ENCODE measurements around the gene KIDINS220.

The KIDINS220 gene

DNA sequence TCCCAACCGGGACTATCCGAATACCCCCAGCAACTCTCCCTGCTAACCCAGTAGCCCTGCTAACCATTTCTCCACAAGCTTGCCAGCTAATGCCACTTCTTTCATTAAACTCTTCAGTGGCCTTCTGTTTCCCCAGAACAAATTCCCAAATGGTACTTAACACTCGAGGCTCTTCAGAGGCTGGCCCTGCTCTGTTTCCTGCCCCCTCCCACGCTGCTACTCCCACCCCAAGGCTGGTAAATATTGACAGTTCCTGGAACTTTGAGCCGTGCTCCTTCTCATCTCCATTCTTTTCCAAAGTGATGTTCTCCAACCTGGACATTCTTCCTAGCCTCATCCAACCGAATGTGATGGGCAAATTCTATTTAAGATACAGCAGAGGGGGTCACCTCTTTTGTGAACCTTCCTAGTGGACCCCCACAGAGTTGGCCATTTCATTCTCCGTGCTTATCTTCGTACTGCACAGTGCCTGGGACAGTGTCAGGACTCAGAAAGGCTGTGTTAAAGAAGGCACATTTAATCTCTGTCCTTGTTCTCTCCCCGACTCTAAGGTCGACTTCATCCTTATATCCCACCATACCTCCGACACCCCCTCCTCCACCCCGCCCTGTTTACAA is 3.2 kb upstream of the KIDINS220 start:
- TF ChIP-seq GATA2 (IDR thresholded peaks at IDR 0.05; ENCODE audit: low read depth, low read length) (no peak), GATA3 (IDR thresholded peaks at IDR 0.05; ENCODE audit: low read depth, low read length) (no peak)

DNA sequence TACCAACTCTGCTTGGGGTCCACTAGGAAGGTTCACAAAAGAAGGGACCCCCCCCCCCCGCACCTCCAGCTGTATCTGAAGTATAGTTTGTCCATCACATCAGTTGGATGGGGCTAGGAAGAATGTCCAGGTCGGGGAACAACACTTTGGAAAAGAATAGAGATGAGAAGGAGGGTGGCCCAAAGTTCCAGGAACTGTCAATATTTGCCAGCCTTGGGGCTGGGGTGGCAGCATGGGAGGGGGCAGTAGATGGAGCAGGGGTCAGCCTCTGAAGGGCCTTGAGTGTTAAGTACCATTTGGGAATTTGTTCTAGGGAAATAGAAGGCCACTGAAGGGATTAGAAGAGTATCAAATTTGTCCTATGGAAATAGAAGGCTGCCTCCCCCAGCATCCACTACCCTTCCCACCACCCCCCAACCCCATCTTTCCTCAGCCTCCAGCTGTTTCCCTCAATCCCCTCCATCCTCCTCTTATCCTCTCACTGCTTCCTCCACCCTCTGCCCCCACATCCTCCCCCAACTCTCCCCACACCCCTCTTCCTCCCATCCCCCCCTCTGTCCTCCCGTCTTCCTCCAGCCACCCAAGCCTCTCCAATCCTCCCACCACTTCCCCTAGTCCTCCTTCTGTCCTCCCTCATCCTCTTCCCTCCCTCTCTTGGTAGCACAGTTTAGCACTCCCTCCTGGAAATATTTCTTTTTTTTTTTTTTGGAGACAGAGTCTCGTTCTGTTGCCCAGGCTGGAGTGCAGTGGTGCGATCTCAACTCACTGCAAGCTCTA is 2.0 kb upstream of the KIDINS220 start:
- TF ChIP-seq GATA2 (IDR thresholded peaks at IDR 0.05; ENCODE audit: low read depth, low read length) (no peak), GATA3 (IDR thresholded peaks at IDR 0.05; ENCODE audit: low read depth, low read length) (no peak)

DNA sequence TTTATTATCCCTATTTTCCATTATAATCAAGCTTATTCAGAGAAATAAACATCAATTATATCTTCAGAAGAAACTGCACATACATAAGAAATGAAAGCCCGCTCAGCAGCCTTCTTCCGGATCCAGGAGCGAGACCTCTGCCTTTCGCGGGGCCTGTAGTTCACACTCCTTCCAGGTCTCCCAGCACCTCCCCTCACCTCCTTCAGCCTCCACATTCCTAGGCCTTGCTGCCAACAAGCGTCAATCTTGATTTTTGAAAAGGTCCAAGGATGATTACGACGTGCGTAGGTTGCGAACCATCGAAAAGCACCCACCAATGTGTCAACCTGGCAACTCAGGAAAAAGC is 355 bp upstream of the KIDINS220 start:
- TF ChIP-seq GATA3 (IDR thresholded peaks at IDR 0.05; ENCODE audit: low read depth, low read length): no peak
- TF ChIP-seq GATA2 (IDR thresholded peaks at IDR 0.05; ENCODE audit: low read depth, low read length): no peak

DNA sequence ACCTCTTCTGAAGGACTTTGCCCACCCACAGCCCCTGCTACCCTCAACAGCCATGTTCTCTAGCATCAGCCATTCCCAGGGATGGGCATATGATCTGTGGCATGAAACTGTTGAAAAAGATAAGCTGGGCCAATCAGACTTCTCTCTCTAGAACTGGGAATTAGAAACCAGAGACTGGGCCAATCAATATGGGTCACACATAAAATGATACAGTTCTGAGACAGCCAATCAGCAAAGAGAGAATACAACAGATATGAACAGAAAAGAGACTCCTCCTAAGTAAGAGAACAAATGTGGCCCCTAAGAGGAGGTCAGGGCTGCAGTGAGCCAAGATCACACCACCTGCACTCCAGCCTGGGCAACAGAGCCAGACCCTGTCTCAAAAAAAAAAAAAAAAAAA is 2.1 kb downstream of the KIDINS220 start:
- no peak for TF ChIP-seq GATA3 (IDR thresholded peaks at IDR 0.05; ENCODE audit: low read depth, low read length)
- no peak for TF ChIP-seq GATA2 (IDR thresholded peaks at IDR 0.05; ENCODE audit: low read depth, low read length)

DNA sequence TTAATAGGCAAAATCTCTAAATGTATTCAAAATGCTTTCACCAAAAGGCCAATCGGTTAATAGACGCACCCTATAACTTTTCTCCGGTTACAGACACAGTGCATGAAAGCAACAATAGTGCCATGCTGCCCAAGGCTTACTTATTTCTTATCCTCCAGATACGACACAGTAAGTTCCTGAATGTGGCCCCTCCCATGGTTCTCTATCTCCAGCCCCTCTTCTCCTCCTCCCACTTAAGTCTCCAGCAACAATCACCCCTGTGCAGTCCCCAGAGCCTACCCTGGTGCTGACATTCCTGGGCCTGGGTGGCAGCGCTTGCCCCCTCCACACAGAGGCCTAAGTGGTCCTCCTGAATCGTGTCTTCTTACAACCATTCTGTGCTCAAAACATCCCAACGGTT is 3.6 kb downstream of the KIDINS220 start:
- no peak for TF ChIP-seq GATA3 (IDR thresholded peaks at IDR 0.05; ENCODE audit: low read depth, low read length)
- no peak for TF ChIP-seq GATA2 (IDR thresholded peaks at IDR 0.05; ENCODE audit: low read depth, low read length)

DNA sequence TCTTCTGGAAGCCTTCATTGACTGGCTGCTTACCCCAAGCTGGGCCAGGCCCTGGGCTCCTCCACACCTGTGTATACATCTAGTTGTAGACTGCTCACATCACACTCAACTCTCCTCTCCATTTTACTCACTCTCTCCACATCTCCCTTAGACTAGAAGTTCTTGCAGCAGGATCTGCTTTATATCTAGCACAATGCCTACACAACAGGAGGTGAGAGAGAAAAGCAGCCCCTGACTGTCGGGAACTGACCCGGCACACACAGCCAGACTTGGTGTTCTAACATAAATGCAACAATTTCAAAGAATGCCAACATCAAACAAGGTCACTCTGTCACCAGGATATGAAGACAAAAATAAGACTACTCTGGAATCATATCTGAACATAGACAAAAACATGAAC is 5.9 kb downstream of the KIDINS220 start:
- TF ChIP-seq GATA2 (IDR thresholded peaks at IDR 0.05; ENCODE audit: low read depth, low read length) (no peak), GATA3 (IDR thresholded peaks at IDR 0.05; ENCODE audit: low read depth, low read length) (no peak)

DNA sequence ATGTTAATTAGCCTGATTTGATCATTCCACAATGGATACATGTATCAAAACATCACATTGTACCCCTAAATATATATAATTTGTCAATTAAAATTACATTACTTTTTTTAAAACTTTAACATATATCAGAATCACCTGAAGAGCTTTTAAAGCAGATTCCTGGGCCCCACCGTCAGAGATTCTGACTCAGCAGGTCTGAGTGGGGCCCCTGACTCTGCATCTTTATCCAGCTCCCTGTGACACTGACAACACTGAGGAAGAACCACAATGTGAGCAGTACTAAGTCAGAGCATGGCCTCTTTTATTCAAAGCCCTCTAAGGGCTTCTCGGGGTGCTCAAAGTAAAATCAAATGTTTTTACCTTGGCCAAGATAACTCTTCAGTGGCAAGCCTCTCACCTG is 9.7 kb downstream of the KIDINS220 start:
- TF ChIP-seq GATA2 (IDR thresholded peaks at IDR 0.05; ENCODE audit: low read depth, low read length) (no peak), GATA3 (IDR thresholded peaks at IDR 0.05; ENCODE audit: low read depth, low read length) (no peak)

DNA sequence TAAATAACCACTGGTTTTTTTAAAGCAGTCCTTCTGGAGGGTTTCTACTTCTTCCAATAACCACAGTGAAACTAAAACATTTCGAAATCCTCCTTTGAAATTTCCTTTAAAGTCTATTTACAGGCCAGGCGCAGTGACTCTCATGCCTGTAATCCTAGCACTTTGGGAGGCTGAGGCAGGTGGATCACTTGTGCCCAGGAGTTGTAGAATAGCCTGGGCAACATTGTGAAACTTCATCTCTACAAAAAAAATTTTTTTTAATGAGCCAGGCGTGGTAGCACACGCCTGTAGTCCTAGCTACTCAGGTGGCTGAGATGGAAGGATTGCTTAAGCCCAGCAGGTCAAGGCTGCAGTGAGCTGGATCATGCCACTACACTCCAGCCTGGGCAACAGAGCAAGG is 15.2 kb downstream of the KIDINS220 start:
- no peak for TF ChIP-seq GATA3 (IDR thresholded peaks at IDR 0.05; ENCODE audit: low read depth, low read length)
- TF ChIP-seq GATA2 (IDR thresholded peaks at IDR 0.05; ENCODE audit: low read depth, low read length): no peak

DNA sequence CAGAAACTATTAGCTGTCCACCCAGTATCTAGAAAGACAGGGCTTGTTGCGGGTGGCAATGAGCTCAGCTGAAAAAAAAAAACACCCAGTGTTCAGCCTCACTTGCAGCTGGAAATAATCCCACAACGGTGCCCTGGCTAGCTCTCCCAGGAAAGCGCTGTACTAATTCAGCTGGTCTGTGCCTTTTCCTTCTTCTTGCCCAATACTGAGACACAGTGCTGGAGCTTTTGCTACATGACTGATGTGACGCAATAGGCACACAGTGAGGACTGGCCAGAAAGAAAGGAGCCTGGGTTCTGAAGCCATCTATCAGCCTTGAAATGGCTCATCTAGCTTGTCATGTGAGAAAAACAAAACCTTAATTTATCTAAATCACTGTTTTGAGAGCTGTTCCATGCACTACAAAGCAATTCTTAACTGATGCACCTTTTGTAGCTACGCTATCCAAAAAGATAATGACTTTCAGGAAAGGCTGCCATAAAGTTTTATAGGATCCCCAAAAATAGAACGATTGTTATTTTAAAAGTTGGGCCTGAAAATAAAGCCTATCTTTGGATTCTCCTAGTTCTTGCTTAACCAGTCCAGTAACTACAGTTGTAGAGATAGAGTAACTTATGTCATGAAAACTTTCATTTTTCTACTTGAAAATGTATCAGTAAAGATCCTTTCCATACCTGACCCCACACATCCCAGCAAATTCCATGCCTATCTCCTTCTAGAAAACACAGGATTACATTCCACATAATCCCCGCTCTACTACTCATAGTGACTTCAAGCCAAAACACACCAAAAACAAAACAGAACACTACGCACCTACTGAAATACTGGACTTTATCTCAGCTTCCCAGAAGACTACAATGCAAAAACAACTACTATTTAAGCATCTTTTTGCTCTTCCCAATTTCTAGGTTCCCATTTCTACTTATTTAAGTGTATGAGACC is 15.9 kb downstream of the KIDINS220 start:
- TF ChIP-seq GATA3 (IDR thresholded peaks at IDR 0.05; ENCODE audit: low read depth, low read length): no peak

DNA sequence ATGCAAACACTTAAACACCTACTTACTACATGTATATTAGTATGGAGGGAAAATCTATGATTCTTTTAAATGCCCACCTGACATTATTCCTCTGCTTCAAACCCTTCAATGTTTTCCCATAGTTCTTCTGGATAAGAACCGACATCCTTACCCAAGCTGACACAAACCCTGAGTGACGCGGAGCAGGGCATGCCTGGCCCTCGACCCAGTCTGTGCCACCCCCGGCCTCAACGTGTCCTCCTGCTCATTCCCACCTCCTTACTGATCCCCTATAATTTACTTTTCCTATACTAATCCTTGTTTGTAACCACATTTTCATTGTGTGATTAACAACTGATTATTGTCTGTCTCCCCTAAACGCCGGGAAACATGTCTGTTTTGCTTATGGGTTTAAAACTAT is 17.5 kb downstream of the KIDINS220 start:
- no peak for TF ChIP-seq GATA2 (IDR thresholded peaks at IDR 0.05; ENCODE audit: low read depth, low read length)

DNA sequence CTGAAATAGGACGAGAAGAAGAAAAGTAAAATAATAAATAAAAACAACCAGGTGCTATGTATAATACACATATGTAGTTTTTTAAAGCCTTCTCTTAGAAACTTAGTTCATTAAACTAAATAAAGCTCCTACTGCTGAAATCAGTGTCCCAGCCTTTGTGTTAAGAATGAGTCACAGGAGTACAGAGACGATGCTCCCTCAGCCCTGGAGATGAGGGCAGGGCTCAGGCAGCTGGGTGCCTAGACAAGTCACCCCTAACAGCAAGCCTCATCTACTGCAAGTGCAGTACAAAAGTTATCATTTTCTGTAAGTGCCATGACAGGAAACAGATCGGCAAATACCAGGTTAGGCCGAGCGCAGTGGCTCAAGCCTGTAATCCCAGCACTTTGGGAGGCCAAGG is 18.2 kb downstream of the KIDINS220 start:
- TF ChIP-seq GATA3 (IDR thresholded peaks at IDR 0.05; ENCODE audit: low read depth, low read length): no peak
- TF ChIP-seq GATA2 (IDR thresholded peaks at IDR 0.05; ENCODE audit: low read depth, low read length): no peak

DNA sequence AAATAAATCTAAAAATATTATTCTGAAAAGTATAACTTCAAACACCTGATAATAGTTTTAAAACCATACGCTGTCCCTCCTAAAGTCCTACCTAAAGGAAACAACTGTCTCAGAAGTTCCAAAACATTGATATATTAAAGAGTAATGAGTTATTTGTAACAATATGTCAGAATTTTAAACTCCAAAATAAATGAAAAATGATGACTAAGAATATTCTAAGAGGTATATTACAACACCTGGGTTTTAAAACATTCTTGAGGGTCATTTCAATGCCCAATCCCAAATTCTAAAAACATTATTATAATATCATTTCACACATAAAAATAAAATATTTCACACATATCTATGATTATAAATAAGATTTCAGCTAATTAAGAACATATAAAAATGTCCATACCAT is 20.2 kb downstream of the KIDINS220 start:
- no peak for TF ChIP-seq GATA2 (IDR thresholded peaks at IDR 0.05; ENCODE audit: low read depth, low read length)
- no peak for TF ChIP-seq GATA3 (IDR thresholded peaks at IDR 0.05; ENCODE audit: low read depth, low read length)

DNA sequence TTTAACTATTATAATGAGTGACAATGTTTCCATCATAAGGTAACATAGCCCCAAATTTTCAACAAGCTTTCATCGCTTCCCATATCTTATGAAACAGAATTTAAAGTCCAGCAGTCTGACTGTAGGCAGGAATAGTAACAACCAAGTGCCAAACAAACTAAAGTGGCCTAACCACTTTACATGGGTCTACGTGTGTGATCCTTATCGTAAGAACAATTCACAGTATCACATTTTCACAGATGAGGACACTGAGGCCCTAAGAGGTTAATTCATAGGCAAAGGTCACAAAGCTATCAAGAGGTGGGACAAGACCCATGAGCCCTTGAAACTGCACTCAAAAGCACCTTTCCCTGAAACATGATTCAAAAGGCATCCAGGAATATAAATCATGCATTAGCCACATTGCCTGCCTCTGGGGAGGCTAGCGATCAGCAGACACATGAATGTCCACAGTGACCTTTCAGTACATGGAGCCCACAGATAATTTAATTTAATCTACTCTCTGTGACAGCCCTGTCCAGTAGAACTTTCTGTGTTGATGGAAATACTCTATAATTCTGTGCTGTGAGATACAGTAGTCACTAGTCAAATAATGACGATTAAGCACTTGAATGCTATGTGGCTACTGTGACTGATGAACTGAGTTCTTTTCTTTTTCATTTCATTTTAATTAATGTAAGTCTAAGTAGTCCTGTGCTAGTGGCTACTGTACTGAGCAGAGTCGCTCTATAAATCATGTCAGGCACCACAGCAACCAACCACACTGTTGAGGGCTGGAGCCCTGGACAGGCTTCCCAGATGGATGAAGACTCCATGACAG is 30.3 kb downstream of the KIDINS220 start:
- no peak for TF ChIP-seq GATA3 (IDR thresholded peaks at IDR 0.05; ENCODE audit: low read depth, low read length)
- TF ChIP-seq GATA2 (IDR thresholded peaks at IDR 0.05; ENCODE audit: low read depth, low read length): no peak
